Left ventricle myocardium superior (tissue), 1 donor: Measurements from ENCODE around the gene NR3C1. TPM values are rescaled to one million over a fixed set of nuclear protein-coding genes. Genes with fewer than 3 reads are reported as not detected.
"Not testable (repeated sequence)": the region's sequence is repeated elsewhere in the genome, so short reads cannot be mapped to it uniquely, and the experiment has no call there.

Source experiments
- ATAC-seq: fragments of 200-7000 bp; cut with Tn5 transposase; one replicate; pipeline ENCODE4 v1.9.1; 2020; ENCODE audit warnings: mild to moderate bottlenecking, moderate library complexity
- DNase-seq: peaks from one replicate; pipeline ENCODE4 v3.0.0-alpha.2; 2020
- intact Hi-C: fragments of 100-400 bp; cut with micrococcal nuclease; formaldehyde crosslinking; loops from one replicate; pipeline ENCODE4 v1.11.0; 2022
- total RNA-seq: library from RNA; stranded (reverse); fragmentation: NEBNext Ultra II Directional; extraction: Animal tissue kit (Norgen Biotek cat#: 25700); gene quantifications from one replicate; pipeline ENCODE4 v1.2.1, GENCODE V29; 2021
- donor health status: DM: no; HTN: yes; CAD: no; lungs with severe emphysema.

NR3C1 gene
- total RNA-seq, 1 donor from 2014 or later: 53.0 TPM

GRCh38 chr5:143347698-143348344 lies 55.7 kb downstream of the NR3C1 start:
- DNase-seq: no peak
- peak; percentile 62 for ATAC-seq

GRCh38 chr5:143347046-143347445 lies 56.4 kb downstream of the NR3C1 start:
- intact Hi-C loops: no loop called here
- ATAC-seq (no peak), DNase-seq (no peak)

More at GRCh38 chr5:143347698-143348344, 55.7 kb downstream of the NR3C1 start:
- intact Hi-C loops: no loop called here

- intact Hi-C loops: no loop called here
- no peak for ATAC-seq
- no peak for DNase-seq
Measured at GRCh38 chr5:143345671-143346440, 57.6 kb downstream of the NR3C1 start.

DNA sequence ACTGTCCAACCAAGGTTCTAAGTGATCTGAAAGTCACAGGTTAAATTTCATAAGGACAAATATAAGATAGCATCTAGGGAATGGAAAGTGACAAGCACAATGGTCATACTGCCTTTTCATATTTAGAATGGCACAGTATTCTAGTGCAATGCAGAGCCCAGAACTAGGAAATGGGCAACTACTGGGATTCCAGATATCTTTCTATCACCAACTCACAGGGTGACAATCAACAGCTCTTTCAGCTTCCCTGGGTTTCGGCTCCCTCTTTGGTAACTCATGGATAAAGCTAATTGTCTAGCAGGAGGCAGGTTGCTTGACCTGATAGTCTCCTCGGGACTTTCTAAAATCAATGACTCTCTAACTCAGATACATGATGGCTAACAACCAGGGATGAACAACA lies 60.4 kb downstream of the NR3C1 start:
- intact Hi-C loops: no loop called here
- DNase-seq (no peak), ATAC-seq (no peak)

GRCh38 chr5:143342607-143343006 lies 60.9 kb downstream of the NR3C1 start:
- intact Hi-C loops: no loop called here
- no peak for DNase-seq
- ATAC-seq: no peak

DNA sequence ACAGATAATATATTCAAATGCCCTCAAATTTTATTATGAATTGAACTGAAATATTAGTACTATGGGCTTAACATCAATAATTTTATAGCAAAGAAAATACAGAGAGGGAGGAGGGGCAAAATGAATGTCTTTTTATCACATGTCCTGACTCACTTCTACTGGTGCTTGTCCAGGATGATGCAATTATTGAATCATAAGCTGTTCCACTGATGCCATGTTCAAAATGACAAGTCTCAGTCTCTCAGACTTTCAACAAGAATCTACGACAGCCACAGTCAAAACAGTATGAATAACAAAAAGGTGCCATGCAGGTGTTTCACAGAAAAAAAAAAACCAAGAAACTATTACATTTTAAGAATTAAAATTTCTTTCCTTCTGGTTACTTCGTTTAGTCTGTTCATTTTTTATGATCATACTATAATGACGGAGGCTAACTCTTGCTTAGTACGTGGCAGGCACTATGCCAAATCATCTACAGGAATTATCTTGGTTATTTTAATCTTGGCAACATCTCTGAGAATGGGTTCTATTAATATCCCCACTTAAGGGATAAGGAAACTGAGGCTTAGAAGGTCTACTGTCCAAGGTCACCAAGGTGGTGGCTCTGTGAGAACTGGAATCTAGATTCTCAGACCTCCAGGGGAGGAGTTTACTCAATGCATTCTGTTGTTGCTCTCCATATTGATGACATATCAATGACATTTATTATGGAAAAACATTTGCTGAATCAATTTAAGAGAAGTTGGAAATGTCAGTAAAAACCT lies 61.5 kb downstream of the NR3C1 start:
- DNase-seq (no peak), ATAC-seq (peak; percentile 48)
- intact Hi-C loops: no loop called here

GRCh38 chr5:143340891-143341685 lies 62.4 kb downstream of the NR3C1 start:
- no peak for DNase-seq
- intact Hi-C loops: no loop called here
- peak; percentile 68 for ATAC-seq

GRCh38 chr5:143338658-143339366 lies 64.7 kb downstream of the NR3C1 start:
- DNase-seq: no peak
- no peak for ATAC-seq
- intact Hi-C loops: no loop called here

DNA sequence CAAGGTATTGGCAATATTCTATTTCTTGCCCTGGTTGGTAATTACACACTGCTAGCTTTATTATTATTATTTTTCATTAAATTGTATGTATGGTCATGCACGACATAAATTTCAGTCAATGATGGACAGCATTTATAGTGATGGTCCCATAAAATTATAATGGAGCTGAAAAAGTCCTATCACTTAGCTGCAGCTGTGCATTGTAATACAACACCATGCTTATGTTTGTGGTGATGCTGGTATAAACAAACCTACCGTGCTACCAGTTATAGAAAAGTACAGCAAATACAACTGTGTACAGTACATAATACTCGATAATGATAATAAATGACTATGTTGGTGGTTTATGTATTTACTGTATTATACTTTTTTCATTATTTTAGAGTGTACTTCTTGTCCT lies 65.5 kb downstream of the NR3C1 start:
- no peak for ATAC-seq
- intact Hi-C loops: no loop called here
- no peak for DNase-seq

DNA sequence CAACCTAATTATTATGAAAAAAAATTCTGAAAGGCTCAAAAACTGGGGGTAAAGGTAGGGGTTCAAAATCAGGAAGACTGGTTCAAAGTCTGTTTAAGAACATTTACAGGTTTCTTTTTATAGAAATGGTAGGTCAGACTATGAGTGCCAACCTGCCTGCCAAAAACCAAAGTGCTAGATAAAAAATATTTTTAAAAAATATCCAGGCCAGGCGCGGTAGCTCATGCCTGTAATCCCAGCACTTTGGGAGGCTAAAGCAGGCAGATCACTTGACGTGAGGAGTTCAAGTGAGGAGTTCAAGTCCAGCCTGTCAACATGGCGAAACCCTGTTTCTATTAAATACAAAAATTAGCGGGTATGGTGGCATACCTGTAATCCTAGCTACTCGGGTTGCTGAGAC lies 67.0 kb downstream of the NR3C1 start:
- DNase-seq: peak; percentile 44
- intact Hi-C loops: no loop called here
- peak; percentile 81 for ATAC-seq

GRCh38 chr5:143334903-143335302 lies 68.6 kb downstream of the NR3C1 start:
- intact Hi-C loops: no loop called here
- peak; percentile 20 for ATAC-seq

DNA sequence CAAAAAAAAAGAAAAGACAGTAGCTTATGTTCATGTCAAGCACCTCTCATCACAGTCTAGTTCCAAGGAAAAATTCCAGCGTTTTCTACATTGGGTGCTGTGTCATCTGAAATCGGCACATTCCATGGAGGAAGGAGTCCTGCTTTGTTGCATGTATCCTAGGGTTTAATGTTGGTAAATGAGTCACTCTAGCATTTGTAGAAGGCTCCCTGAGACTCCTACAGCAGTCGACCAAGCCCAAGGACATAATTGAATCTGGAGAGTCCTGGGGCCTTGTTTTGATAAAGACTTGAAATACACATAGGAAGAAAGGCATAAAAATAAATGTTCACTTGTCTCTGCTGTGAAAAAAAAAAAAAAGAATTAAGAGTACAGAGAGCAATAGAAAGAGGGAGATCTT lies 69.1 kb downstream of the NR3C1 start:
- intact Hi-C loops, DNase-seq, ATAC-seq: not testable (repeated sequence)

More at GRCh38 chr5:143334903-143335302, 68.6 kb downstream of the NR3C1 start:
- DNase-seq: no peak

- no peak for ATAC-seq
- intact Hi-C loops: no loop called here
- no peak for DNase-seq
Measured at GRCh38 chr5:143331956-143332355, 71.5 kb downstream of the NR3C1 start.

DNA sequence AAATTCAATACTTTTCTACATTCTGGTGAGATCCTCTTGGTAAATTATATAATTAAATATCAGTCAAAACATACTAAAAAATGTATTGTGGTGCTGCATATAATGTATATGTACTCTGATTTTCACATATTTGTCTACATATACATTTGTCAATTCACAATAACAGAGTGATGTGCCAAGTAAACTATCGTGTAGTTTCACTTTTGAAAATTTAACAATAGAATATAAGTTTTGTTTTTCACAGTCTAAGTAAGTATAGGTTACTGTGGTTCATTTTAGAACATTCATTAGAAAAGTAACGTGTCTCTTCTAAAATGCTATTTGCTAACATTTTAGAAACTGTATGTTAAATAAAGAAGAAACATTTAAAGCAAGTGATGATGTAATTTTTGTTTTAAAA lies 73.6 kb downstream of the NR3C1 start:
- no peak for DNase-seq
- intact Hi-C loops: no loop called here
- no peak for ATAC-seq

- intact Hi-C loops: no loop called here
- ATAC-seq (no peak), DNase-seq (no peak)
Measured at GRCh38 chr5:143328589-143329220, 74.8 kb downstream of the NR3C1 start.

DNA sequence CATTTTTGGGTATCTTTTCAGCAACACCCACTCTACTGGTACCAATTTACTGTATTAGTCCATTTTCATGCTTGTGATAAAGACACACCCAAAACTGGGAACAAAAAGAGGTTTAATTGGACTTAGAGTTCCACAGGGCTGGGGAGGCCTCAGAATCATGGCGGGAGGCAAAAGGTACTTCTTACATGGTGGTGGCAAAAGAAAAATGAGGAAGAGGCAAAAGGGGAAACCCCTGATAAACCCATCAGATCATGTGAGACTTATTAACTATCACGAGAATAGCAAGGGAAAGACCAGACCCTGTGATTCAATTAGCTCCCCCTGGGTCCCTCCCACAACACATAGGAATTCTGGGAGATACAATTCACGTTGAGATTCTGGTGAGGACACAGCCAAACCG lies 78.4 kb downstream of the NR3C1 start:
- intact Hi-C loops, DNase-seq, ATAC-seq: not testable (repeated sequence)

DNA sequence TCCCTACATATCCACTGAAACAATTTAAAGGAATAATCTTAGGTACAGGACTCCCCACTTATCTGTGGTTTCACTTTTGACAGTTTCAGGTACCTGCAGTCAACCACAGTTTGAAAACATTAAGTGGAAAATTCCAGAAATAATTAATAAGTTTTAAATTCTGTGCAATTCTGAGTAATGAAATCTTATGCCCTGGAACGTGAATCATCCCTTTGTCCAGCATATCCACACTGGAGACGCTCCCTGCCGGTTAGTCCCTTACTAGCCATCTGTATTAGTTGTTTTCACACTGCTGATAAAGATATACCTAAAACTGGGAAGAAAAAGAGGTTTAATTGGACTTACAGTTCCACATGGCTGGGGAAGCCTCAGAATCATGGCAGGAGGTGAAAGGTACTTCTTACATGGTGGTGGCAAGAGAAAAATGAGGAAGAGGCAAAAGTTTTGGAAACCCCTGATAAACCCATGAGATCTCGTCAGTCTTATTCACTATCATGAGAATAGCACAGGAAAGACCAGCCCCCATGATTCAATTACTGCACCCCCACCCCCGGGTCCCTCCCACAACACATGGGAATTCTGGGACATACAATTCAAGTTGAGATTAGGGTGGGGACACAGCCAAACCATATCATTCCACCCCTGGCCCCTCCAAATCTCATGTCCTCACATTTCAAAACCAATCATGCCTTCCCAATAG lies 80.4 kb downstream of the NR3C1 start:
- not testable (repeated sequence) for ATAC-seq

GRCh38 chr5:143322176-143322575 lies 81.3 kb downstream of the NR3C1 start:
- intact Hi-C loops: no loop called here
- ATAC-seq (no peak), DNase-seq (no peak)

More for the DNA sequence above, 80.4 kb downstream of the NR3C1 start:
- DNase-seq, intact Hi-C loops: not testable (repeated sequence)
